GM12891 (cell line): Measurements from ENCODE around the gene WDHD1.

Source experiments
- PAX5 ChIP-seq: IDR thresholded peaks from 2 replicates; pipeline ENCODE4 v1.6.1; 2011; ENCODE audit warnings: low read length, moderate library complexity, mild to moderate bottlenecking; ENCODE audit not compliant: insufficient read depth, severe bottlenecking
- POLR2A ChIP-seq: IDR thresholded peaks from 2 replicates; pipeline ENCODE4 v1.6.1; 2011; ENCODE audit warnings: low read depth, low read length, control low read depth
- POLR2AphosphoS5 ChIP-seq: IDR thresholded peaks from 2 replicates; pipeline ENCODE4 v1.6.1; 2011; ENCODE audit warnings: low read depth, low read length, control low read depth

DNA sequence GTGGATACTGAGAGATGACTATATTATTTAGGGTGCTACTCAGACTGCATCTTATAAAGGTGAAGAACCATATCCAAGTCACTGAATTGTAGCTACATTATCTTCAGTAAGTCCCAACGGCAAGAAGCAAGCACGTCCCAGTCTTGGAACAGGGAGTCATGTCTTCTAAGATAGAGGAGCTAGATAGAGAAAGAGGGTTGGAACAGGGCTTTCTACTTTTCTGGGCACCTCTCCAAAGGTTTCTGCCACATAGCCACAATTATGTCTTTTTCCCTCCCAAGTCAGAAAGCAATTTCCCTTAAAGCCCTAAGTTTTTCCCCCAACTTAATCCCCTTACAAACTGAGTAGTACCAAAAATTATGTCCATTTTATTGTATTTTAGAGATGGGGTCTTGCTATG lies 47.0 kb upstream of the WDHD1 start:
- TF ChIP-seq PAX5 = no peak
- no peak for TF ChIP-seq POLR2A
- no peak for TF ChIP-seq POLR2AphosphoS5
